Activated CD8-positive, alpha-beta memory T cell treated with anti-CD3 and anti-CD28 coated beads, Interleukin-2, amount 10 ng/mL, durations not matched to agents 7 days and 5 days (primary cell): ENCODE measurements around the gene EPM2A. TPM values are rescaled to one million over a fixed set of nuclear protein-coding genes. Genes with fewer than 3 reads are reported as not detected.

Experiments used
- ATAC-seq: fragments of 150-1000 bp; cut with Tn5 transposase; one replicate; pipeline ENCODE4 v1.10.0; 2021; ENCODE audit warnings: moderate library complexity
- CTCF ChIA-PET: fragments of 350-600 bp; sonication (Branson Sonifier 250); formaldehyde crosslinking; loops from one replicate; lab custom pipeline; 2021; ENCODE audit warnings: antibody characterized with exemption; lab: Charles Lee
- DNase-seq: peaks from one replicate; pipeline ENCODE4 v3.0.0-alpha.2; 2020
- H3K27ac Mint-ChIP-seq: one replicate; pipeline ENCODE4 v1.8.0; 2021; ENCODE audit warnings: mild to moderate bottlenecking, mixed read lengths
- H3K27me3 Mint-ChIP-seq: one replicate; pipeline ENCODE4 v1.8.0; 2021; ENCODE audit warnings: mixed read lengths
- H3K36me3 Mint-ChIP-seq: one replicate; pipeline ENCODE4 v1.8.0; 2021; ENCODE audit warnings: mild to moderate bottlenecking, mixed read lengths
- H3K4me1 Mint-ChIP-seq: one replicate; pipeline ENCODE4 v1.8.0; 2021; ENCODE audit warnings: mixed read lengths
- H3K4me3 Mint-ChIP-seq: one replicate; pipeline ENCODE4 v1.8.0; 2021; ENCODE audit warnings: mild to moderate bottlenecking, moderate library complexity, mixed read lengths
- H3K9me3 Mint-ChIP-seq: one replicate; pipeline ENCODE4 v1.8.0; 2022; ENCODE audit warnings: low read depth, mixed read lengths
- total RNA-seq, 2 experiments: library from RNA; stranded (reverse); gene quantifications; one replicate each; pipeline ENCODE4 v1.2.3, GENCODE V29; 2021

The EPM2A gene
- total RNA-seq, 2 experiments from 2014 or later = 7.0 TPM

DNA sequence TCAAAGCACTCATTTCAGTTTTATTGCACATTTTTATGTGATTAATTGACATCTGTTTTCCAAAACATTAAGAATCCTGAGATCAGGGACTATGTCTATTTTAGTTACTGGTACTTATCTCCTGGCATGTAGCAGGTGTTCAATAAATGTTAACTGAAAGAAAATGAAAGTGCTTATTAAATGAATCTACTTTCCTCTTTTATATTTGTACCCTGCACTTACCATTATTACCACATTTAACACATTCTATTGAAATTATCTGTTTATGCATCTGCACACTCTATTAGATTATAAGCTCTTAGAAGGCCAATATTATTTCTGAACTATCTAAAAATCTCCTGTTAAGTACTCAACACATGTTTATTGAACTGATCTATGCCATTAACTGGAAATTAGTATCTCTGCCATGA, 131.9 kb downstream of the EPM2A start:
- Mint-ChIP-seq H3K27me3 (no peaks in the 10 kb centered on the region), H3K9me3 (no peaks in the 10 kb centered on the region), H3K36me3 (no peaks in the 10 kb centered on the region), H3K4me1 (no peaks in the 10 kb centered on the region), H3K4me3 (no peak overlapping the region), H3K27ac (no peak overlapping the region)
- DNase-seq (no peak), ATAC-seq (no peak)
- CTCF ChIA-PET = no interaction called here

DNA sequence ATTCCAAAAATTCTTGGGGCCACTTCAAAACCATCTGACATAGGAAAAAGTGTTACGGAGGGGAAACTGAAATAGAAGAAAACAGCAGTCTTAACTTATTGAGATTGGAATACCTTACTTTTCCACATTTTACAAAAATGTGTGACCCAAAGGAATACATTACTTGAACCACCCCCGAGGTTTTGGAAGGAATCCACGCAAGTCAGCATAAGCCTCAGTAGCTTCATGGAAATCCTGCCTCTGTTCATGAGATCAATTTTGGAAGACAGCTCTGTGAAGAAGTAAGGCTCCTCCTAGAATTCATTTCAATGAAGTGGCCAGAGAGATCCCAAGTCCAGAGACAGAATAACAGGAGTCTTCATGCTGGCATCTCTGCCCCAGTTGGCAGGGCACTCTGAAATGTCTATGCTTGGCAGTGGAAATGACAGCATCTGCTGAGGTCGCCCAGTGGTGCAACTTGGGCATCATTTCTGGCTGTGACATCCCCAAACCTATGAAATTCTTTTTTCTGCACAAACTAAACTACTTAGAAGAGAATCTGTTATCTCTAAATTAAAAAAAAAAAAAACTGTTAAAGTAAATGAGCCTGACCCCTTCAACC, 132.5 kb downstream of the EPM2A start:
- Mint-ChIP-seq H3K27me3 (no peaks in the 10 kb centered on the region), H3K9me3 (no peaks in the 10 kb centered on the region), H3K4me1 (no peaks in the 10 kb centered on the region), H3K36me3 (no peaks in the 10 kb centered on the region), H3K4me3 (no peak overlapping the region), H3K27ac (no peak overlapping the region)
- ATAC-seq = no peak
- CTCF ChIA-PET = no interaction called here
- no peak for DNase-seq

DNA sequence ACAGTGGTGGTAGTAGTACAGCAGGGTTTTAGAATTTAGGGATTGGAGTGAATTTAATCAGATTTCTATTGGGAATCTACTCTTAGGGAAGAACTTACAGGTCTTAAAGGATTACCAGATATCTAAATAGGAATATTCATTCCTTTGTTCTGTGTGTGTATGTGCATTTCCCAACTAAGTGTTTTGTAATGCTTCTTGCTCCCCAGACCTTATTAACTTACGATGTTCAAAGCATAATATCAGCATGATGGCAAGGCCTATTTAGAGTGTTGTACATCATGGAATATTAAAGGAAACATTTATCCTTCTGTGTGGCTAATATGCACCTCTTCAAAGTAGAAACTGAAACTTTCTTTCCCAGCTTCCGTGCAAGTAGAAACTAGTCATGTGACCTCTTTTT, 133.9 kb downstream of the EPM2A start:
- Mint-ChIP-seq H3K4me1 (no peaks in the 10 kb centered on the region), H3K27ac (no peak overlapping the region), H3K36me3 (no peaks in the 10 kb centered on the region), H3K27me3 (no peaks in the 10 kb centered on the region), H3K9me3 (no peaks in the 10 kb centered on the region), H3K4me3 (no peak overlapping the region)
- DNase-seq (no peak), ATAC-seq (no peak)
- CTCF ChIA-PET = no interaction called here

DNA sequence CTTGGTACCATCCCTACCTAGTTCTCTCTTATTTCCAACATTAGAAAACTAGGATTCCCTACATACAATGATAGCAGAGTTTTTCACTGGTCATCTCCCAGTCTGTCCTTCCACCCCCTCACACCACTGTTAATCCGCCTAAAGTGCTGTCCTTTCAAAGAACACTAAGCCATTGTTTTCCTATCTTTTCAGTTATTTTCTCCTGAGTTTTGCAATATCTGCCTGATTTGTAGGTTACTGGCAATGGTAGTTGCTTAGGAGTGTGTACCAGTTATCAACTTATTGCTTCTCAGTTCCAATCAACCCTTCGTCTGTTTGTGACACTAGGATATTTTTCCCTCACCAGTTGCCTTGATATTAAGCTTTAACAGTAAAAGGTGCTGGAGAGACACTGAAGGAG, 135.0 kb downstream of the EPM2A start:
- Mint-ChIP-seq H3K27me3 (no peaks in the 10 kb centered on the region), H3K36me3 (no peaks in the 10 kb centered on the region), H3K9me3 (no peaks in the 10 kb centered on the region), H3K4me3 (no peak overlapping the region), H3K27ac (no peak overlapping the region), H3K4me1 (no peaks in the 10 kb centered on the region)
- DNase-seq (no peak), ATAC-seq (no peak)
- CTCF ChIA-PET = no interaction called here

DNA sequence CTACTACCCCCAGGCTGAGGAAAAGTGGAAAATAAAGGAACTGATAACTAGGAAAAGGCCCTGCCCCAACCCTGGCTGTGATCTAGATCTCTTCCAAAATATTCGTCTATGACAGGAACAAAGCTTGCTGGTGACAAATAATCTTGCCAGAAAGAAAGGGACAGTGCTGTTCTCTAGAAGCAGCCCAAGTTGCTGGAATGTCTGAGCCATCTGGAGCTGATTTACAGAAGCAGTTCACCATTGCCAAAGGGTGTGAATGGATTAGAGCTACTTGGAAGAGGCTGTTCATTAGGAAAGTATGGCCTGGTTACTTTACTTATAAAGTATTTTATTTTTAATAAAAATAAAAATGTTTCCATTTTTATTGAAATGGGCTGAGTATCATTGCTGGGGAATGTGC, 146.3 kb downstream of the EPM2A start:
- H3K4me1 Mint-ChIP-seq = no peaks in the 10 kb centered on the region

DNA sequence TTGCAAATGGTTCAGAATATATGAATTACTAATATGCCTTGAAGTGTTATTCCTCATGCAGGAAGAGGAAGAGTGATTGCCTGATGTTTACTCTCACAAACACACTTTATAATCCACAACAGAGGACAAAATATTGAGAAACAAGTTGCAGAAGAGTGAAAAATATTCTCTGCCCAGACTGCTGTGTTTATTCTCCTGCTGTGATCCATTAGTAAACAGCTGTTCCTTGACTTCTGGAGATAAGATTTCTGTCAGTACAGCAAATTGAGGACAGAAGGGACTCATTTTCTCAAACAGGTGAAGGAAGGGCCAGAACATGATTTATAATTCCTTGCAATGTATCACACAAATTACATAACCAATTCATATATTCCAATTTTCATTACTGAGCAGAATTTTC, 148.0 kb downstream of the EPM2A start:
- Mint-ChIP-seq H3K27me3 (peaks cover 3% of the 10 kb centered on the region), H3K4me1 (no peaks in the 10 kb centered on the region), H3K27ac (no peak overlapping the region), H3K9me3 (no peaks in the 10 kb centered on the region), H3K36me3 (no peaks in the 10 kb centered on the region), H3K4me3 (no peak overlapping the region)
- no peak for ATAC-seq
- DNase-seq = no peak
- CTCF ChIA-PET = no interaction called here

More for the DNA sequence above, 146.3 kb downstream of the EPM2A start:
- CTCF ChIA-PET = no interaction called here
- peaks cover 3% of the 10 kb centered on the region for H3K27me3 Mint-ChIP-seq
- H3K36me3 Mint-ChIP-seq = no peaks in the 10 kb centered on the region
- ATAC-seq (no peak), DNase-seq (no peak)
- H3K4me3 Mint-ChIP-seq = no peak overlapping the region
- H3K9me3 Mint-ChIP-seq = no peaks in the 10 kb centered on the region
- H3K27ac Mint-ChIP-seq = no peak overlapping the region

DNA sequence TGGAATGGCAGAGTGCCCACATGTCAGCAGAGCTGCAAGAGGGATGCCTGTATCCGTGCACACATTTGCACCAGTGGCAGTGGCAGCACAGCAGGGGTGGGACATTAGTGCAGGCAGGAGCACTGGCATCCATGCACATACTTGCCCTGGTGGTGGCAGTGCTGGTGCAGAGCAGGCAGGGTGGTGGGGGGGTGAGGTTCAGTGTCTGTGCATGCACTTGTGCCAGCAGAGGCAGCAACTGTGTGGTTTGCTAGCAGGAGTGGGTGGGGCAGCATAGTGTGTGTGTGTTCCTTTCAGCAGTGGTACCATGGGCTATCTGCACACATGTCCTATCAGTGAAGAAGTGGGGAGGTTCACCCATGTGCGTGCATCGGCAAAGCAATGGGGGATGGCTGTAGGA, 151.6 kb downstream of the EPM2A start:
- Mint-ChIP-seq H3K36me3 (no peaks in the 10 kb centered on the region), H3K27me3 (peaks cover 3% of the 10 kb centered on the region), H3K4me3 (no peak overlapping the region), H3K27ac (no peak overlapping the region), H3K9me3 (peaks cover 2% of the 10 kb centered on the region), H3K4me1 (no peaks in the 10 kb centered on the region)
- ATAC-seq = no peak
- CTCF ChIA-PET = no interaction called here
- no peak for DNase-seq

Other genes starting within 250 kb of the EPM2A start
- 1 to 10 TPM; 4.2 to 7.4 TPM for gene FBXO30, start 79.3 kb upstream of the EPM2A start, total RNA-seq
- 10 to 100 TPM; 15.2 to 17.8 TPM for gene SHPRH, start 228.8 kb upstream of the EPM2A start, total RNA-seq